GM19025 (cell line): ENCODE measurements around the gene ABCC6.
"Not testable (repeated sequence)": the region's sequence is repeated elsewhere in the genome, so short reads cannot be mapped to it uniquely, and the experiment has no call there.

Source experiments
- ATAC-seq: cut with Tn5 transposase; IDR thresholded peaks from one replicate; pipeline ENCODE4 v1.9.1; 2021; ENCODE audit warnings: mild to moderate bottlenecking, low read depth, moderate library complexity; ENCODE audit not compliant: unreplicated experiment

Gene ABCC6

DNA sequence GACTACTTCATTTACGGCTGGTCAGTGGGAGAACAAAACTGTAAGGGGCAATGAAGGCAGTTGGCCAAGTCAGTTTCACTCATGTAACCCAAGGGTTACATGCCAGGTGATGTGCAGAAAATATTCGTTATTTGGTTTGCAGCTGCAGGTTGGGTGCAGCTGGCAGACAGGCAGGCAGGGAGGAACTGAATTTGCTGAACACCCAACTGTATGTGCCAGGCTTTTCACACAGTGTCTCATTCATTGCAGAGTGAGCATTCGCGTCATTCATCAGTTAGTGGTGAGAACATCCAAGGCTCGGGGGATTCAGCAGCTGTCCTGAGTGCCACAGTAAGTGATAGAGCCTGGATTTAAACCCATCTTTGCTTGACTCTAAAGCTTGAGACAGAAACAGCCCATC, 59.7 kb downstream of the ABCC6 start:
- ATAC-seq = no peak

DNA sequence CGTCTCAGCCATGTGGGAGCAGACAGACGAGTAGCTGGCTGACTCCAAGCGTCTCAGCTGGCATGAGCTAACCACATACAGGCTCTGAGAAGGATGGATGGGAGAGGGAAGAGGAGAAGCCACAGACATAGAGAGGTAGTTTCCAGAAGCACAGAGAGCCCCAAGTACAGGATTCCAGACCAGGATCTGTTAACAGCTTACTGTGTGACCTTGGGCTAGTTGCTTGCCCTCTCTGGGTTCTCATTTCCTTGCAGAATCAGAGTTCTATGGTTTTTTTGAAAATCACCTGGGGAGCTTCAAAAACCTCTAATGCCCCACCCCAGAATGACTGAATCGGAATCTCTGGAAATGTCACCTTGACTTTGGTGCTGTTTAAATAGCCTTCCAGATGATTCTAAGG, 60.2 kb downstream of the ABCC6 start:
- no peak for ATAC-seq

- no peak for ATAC-seq
Observed at GRCh38 chr16:16162591-16162990, 60.7 kb downstream of the ABCC6 start.

DNA sequence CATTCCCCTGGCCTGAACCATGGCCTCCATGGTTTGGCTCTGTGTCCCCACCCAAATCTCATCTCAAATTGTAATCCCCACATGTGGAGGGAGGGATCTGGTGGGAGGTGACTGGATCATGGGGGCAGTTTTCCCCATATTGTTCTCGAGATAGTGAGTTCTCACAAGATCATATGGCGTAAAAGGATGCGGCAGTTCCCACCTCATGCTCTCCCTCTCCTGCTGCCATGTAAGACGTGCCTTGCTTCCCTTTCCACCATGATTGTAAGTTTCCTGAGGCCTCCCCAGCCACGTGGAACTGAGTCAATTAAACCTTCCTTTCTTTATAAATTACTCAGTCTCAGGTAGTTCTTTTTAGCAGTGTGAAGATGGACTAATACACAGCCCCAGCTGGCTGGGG, 61.5 kb downstream of the ABCC6 start:
- ATAC-seq = not testable (repeated sequence)

- no peak for ATAC-seq
Observed at GRCh38 chr16:16161319-16161718, 62.0 kb downstream of the ABCC6 start.

- no peak for ATAC-seq
Observed at GRCh38 chr16:16159662-16160061, 63.6 kb downstream of the ABCC6 start.

DNA sequence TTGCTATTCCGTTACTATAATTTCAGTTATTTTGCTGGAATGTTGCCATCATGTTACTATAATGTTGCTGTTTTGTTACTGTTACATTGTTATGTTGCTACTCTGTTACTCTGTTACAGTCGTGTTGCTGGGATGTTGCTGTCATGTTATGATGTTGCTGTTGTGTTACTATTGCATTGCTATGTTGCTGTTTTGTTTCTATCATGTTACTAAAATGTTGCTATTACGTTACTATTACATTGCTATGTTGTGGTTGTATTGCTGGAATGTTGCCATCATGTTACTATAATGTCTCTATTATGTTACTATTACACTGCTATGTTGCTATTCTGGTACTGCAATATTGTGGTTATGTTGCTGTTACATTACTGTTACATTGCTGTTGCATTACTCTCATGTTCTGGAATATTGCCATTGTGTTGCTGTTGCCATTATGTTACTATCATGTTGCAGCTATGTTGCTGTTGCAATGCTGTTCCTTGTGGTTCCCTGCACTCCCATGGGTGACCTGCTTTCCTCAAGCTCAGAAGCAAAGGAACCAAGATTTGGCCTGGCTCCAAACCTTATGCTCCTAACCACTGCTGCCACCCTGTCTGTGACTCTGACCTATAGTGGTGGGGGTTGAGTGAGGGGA, 64.4 kb downstream of the ABCC6 start:
- ATAC-seq = no peak

- ATAC-seq = no peak
Observed at GRCh38 chr16:16158082-16158658, 65.1 kb downstream of the ABCC6 start.

- no peak for ATAC-seq
Observed at GRCh38 chr16:16157166-16157565, 66.1 kb downstream of the ABCC6 start.

GRCh38 chr16:16155234-16155633, 68.1 kb downstream of the ABCC6 start:
- no peak for ATAC-seq

- no peak for ATAC-seq
Observed at GRCh38 chr16:16154281-16154951, 68.9 kb downstream of the ABCC6 start.

- ATAC-seq = not testable (repeated sequence)
Observed at GRCh38 chr16:16153000-16153399, 70.3 kb downstream of the ABCC6 start.

GRCh38 chr16:16151315-16151714, 72.0 kb downstream of the ABCC6 start:
- no peak for ATAC-seq

DNA sequence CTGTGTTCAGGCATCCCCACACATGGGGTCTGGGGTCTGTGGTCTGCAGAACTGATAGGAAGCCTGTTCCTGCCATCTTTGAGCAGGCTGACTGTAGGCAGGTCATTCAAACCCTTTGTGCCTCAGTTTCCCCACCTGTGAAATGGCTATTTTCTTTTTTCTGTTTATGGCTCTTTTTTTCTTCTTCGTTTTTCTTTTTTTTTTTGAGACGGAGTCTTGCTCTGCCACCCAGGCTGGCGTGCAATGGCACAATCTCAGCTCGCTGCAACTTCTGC, 72.5 kb downstream of the ABCC6 start:
- no peak for ATAC-seq

DNA sequence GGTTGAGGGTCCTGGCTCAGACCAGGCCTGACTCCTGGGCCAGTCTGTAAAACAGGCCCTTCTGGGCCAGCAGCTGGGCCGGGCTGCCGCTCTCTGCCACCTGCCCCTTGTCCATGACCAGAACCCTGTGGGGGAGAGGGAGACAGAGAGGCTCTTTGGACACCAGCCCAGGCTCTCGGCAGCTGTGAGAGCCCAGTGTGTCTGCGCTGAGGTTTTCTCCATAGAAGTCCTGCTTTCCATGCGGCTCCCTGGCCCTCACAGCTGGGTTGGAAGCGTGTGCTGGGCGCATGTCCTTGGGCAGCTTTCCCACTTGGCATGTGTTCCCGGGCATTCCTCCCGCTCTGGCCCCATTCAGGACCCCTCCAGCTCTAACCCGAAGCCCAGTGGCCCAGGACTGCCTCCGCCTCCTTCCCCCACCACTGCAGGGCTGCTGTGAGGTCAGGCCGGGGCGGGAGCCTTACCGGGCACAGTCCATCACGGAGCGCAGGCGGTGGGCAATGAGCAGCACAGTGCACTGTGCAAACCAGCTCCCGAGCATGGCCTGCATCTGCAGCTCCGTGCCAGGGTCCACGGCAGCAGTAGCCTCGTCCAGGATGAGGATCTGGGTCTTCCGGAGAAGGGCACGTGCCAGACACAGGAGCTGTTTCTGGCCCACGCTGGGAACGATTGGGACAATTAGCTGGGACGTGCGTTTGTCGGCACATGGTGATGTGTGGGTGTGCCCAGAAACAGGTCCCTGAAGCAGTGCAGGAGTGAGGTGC, 73.0 kb downstream of the ABCC6 start:
- ATAC-seq = no peak

GRCh38 chr16:16149710-16150116, 73.6 kb downstream of the ABCC6 start:
- no peak for ATAC-seq

DNA sequence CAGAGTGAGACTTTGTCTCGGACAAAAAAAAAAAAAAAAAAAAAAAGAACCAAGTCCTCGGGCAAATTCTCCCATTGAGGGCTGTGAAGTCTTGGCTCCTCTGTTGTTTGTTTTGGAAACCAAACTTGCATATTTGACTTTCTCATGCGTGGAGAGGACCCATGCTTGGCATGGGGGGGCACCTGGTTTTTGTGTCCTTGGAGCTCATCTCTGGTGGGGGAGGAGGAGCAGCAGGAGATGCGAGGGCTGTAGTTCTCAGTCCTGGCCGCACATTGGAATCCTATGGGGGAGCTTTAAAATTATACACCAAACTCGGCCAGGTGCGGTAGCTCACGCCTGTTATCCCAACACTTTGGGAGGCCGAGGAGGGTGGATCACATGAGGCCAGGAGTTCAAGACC, 74.5 kb downstream of the ABCC6 start:
- no peak for ATAC-seq

DNA sequence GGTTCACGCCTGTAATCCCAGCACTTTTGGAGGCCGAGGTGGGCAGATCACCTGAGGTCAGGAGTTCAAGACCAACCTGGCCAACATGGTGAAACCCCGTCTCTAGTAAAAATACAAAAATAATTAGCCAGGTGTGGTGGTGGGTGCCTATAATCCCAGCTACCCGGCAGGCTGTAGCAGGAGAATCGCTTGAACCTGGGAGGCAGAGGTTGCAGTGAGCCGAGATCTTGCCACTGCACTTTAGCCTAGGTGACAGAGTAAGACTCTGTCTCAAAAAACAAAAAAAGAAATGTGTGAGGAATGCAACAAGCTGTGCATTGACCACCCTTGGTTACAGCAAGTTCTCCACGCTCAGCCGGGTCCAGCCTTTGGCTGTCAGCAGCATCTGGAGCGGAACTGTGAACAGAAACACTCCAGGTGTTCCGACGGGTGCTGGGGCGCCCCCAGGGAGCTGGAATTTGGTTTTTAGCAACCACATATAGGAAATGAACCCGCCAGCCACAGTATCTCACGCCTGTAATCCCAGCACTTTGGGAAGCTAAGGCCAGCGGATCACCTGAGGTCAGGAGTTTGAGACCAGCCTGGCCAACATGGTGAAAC, 75.2 kb downstream of the ABCC6 start:
- ATAC-seq = not testable (repeated sequence)

DNA sequence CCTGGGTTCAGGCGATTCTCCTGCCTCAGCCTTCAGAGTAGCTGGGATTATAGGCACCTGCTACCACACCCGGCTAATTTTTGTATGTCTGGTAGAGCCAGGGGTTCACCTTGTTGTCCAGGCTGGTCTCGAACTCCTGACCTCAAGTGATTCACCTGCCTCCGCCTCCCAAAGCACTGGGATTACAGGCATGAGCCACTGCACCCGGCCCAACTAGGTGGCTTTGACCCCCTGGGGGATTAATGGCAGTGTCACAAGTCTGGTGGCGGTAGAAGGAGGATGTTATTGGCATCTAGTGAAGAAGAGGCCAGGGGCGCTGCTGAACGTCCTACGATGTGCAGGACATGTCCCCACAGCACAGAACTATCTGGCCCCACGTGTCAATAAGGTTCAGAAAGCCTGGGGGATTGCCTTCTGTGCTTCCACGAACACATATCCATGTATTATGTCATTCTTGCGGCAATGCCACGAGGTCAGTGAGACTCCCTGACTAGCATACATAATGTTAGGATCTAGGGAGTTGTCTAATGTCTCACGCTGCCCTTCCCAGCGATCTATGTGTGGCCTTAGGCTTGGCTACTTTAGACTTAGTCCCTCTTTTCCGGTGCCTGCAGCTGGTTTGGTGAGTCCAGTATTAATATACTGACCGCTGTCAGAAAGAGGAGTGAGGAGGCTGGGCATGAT, 75.8 kb downstream of the ABCC6 start:
- no peak for ATAC-seq
